Chondrocyte (in vitro differentiated cells): ENCODE data around the gene PIM3. TPM values are rescaled to one million over a fixed set of nuclear protein-coding genes. Genes with fewer than 3 reads are reported as not detected.

Experiments used
- DNase-seq: peaks from one replicate; pipeline ENCODE4 v3.0.0; 2021; ENCODE audit warnings: mixed read lengths, low spot score
- H3K27ac Mint-ChIP-seq: one replicate; pipeline ENCODE4 v1.8.0; 2021; ENCODE audit warnings: mild to moderate bottlenecking, moderate library complexity, mixed read lengths; ENCODE audit not compliant: unreplicated experiment
- H3K27me3 Mint-ChIP-seq: 2 replicates; pipeline ENCODE4 v1.8.0; 2021; ENCODE audit warnings: low read depth, mixed read lengths
- H3K36me3 Mint-ChIP-seq: 2 replicates; pipeline ENCODE4 v1.8.0; 2021; ENCODE audit warnings: low read depth, mixed read lengths
- H3K4me1 Mint-ChIP-seq: 2 replicates; pipeline ENCODE4 v1.8.0; 2021; ENCODE audit warnings: low read depth, mild to moderate bottlenecking, mixed read lengths
- H3K4me3 Mint-ChIP-seq: one replicate; pipeline ENCODE4 v1.8.0; 2021; ENCODE audit warnings: mild to moderate bottlenecking, moderate library complexity, mixed read lengths; ENCODE audit not compliant: unreplicated experiment
- H3K9me3 Mint-ChIP-seq: 2 replicates; pipeline ENCODE4 v1.8.0; 2021; ENCODE audit warnings: low read depth, mixed read lengths
- CTCF ChIP-seq: fragments of 200-600 bp; sonication (generic); IDR thresholded peaks from 2 replicates; pipeline ENCODE4 v1.5.0; 2021; ENCODE audit warnings: antibody characterized with exemption, mild to moderate bottlenecking, moderate library complexity
- total RNA-seq: library from RNA; stranded (reverse); gene quantifications from 3 replicates; pipeline ENCODE4 v1.2.1, GENCODE V29; 2021

PIM3 gene
- total RNA-seq, 1 donor from 2014 or later = 18.2 TPM

GRCh38 chr22:49946612-49947295, 13.8 kb upstream of the PIM3 start:
- H3K27me3 Mint-ChIP-seq = no peaks in the 10 kb centered on the region
- H3K36me3 Mint-ChIP-seq = no peaks in the 10 kb centered on the region
- no peak for DNase-seq
- no peak overlapping the region for H3K4me3 Mint-ChIP-seq
- H3K4me1 Mint-ChIP-seq = peaks cover 2% of the 10 kb centered on the region
- H3K27ac Mint-ChIP-seq = no peak overlapping the region
- no peak for TF ChIP-seq CTCF
- H3K9me3 Mint-ChIP-seq = no peaks in the 10 kb centered on the region

GRCh38 chr22:49947296-49947622, 13.3 kb upstream of the PIM3 start:
- H3K27me3 Mint-ChIP-seq = no peaks in the 10 kb centered on the region
- H3K4me3 Mint-ChIP-seq = no peak overlapping the region
- H3K27ac Mint-ChIP-seq = no peak overlapping the region
- no peaks in the 10 kb centered on the region for H3K9me3 Mint-ChIP-seq
- H3K36me3 Mint-ChIP-seq = no peaks in the 10 kb centered on the region
- DNase-seq = no peak
- TF ChIP-seq CTCF = no peak
- peaks cover 7% of the 10 kb centered on the region for H3K4me1 Mint-ChIP-seq

GRCh38 chr22:49948116-49948957, 12.2 kb upstream of the PIM3 start:
- DNase-seq = no peak
- no peaks in the 10 kb centered on the region for H3K9me3 Mint-ChIP-seq
- no peak overlapping the region for H3K4me3 Mint-ChIP-seq
- H3K36me3 Mint-ChIP-seq = no peaks in the 10 kb centered on the region
- peaks cover 12% of the 10 kb centered on the region for H3K4me1 Mint-ChIP-seq
- H3K27ac Mint-ChIP-seq = no peak overlapping the region
- TF ChIP-seq CTCF = no peak
- no peaks in the 10 kb centered on the region for H3K27me3 Mint-ChIP-seq

GRCh38 chr22:49948958-49949913, 11.3 kb upstream of the PIM3 start:
- Mint-ChIP-seq H3K27me3 (no peaks in the 10 kb centered on the region), H3K9me3 (no peaks in the 10 kb centered on the region), H3K4me1 (peaks cover 12% of the 10 kb centered on the region), H3K27ac (no peak overlapping the region), H3K36me3 (no peaks in the 10 kb centered on the region), H3K4me3 (no peak overlapping the region)
- DNase-seq = no peak
- no peak for TF ChIP-seq CTCF

- Mint-ChIP-seq H3K36me3 (no peaks in the 10 kb centered on the region), H3K27ac (no peak overlapping the region), H3K27me3 (no peaks in the 10 kb centered on the region), H3K4me1 (peaks cover 12% of the 10 kb centered on the region), H3K9me3 (no peaks in the 10 kb centered on the region), H3K4me3 (no peak overlapping the region)
- no peak for DNase-seq
- no peak for TF ChIP-seq CTCF
Measured at GRCh38 chr22:49949914-49950292, 10.7 kb upstream of the PIM3 start.
